GM12878 (cell line): ENCODE results near the gene EDC3. TPM values are rescaled to one million over a fixed set of nuclear protein-coding genes. Genes with fewer than 3 reads are reported as not detected.

Source experiments
- ATF7 ChIP-seq: fragments of 450-650 bp; IDR thresholded peaks from 2 replicates; pipeline ENCODE4 v1.6.1; 2016; ENCODE audit warnings: low read depth, mild to moderate bottlenecking
- BCL11A ChIP-seq: IDR thresholded peaks from 2 replicates; pipeline ENCODE4 v1.6.1; 2011; ENCODE audit warnings: low read depth, low read length
- CBFB ChIP-seq: IDR thresholded peaks from 2 replicates; pipeline ENCODE4 v1.6.1; 2016; ENCODE audit warnings: antibody characterized with exemption, low read depth
- CREB1 ChIP-seq: IDR thresholded peaks from 2 replicates; pipeline ENCODE4 v1.6.1; 2012; ENCODE audit warnings: low read depth, mild to moderate bottlenecking, inconsistent platforms
- GATAD2B ChIP-seq: fragments of 450-650 bp; conservative IDR thresholded peaks from 2 replicates; pipeline ENCODE4 v1.6.1; 2017; ENCODE audit warnings: low read depth, mild to moderate bottlenecking, moderate library complexity
- HCFC1 ChIP-seq: fragments of 150-350 bp; IDR thresholded peaks from 2 replicates; pipeline ENCODE4 v1.6.1; 2014; ENCODE audit warnings: low read length
- HDAC6 ChIP-seq: fragments of 200-600 bp; sonication (generic); IDR thresholded peaks from one replicate; pipeline ENCODE4 v1.8.0; 2017; ENCODE audit warnings: antibody characterized with exemption; ENCODE audit not compliant: unreplicated experiment
- IRF4 ChIP-seq: IDR thresholded peaks from 2 replicates; pipeline ENCODE4 v1.6.1; 2011; ENCODE audit warnings: low read depth, low read length
- MXI1 ChIP-seq: fragments of 150-350 bp; IDR thresholded peaks from 2 replicates; pipeline ENCODE4 v1.6.1; 2011; ENCODE audit warnings: low read depth, mild to moderate bottlenecking, inconsistent platforms, low read length, improper control_type of control experiment
- NBN ChIP-seq: fragments of 450-650 bp; IDR thresholded peaks from 2 replicates; pipeline ENCODE4 v1.6.1; 2016
- NFYA ChIP-seq: IDR thresholded peaks from 2 replicates; pipeline ENCODE4 v1.6.1; 2011; ENCODE audit warnings: low read depth, mild to moderate bottlenecking, low read length, improper control_type of control experiment, borderline replicate concordance
- NFYB ChIP-seq: IDR thresholded peaks from 2 replicates; pipeline ENCODE4 v1.6.1; 2011; ENCODE audit warnings: low read depth, mild to moderate bottlenecking, low read length, improper control_type of control experiment, moderate library complexity; ENCODE audit not compliant: insufficient read depth
- NR2F1 ChIP-seq: fragments of 450-650 bp; conservative IDR thresholded peaks from 2 replicates; pipeline ENCODE4 v1.6.1; 2017; ENCODE audit warnings: mild to moderate bottlenecking
- PML ChIP-seq: IDR thresholded peaks from 2 replicates; pipeline ENCODE4 v1.6.1; 2012; ENCODE audit warnings: low read length, inconsistent platforms
- POLR2AphosphoS2 ChIP-seq: IDR thresholded peaks from 2 replicates; pipeline ENCODE4 v1.6.1; 2011; ENCODE audit warnings: low read depth, mild to moderate bottlenecking, low read length, improper control_type of control experiment, moderate library complexity
- SIX5 ChIP-seq: IDR thresholded peaks from 2 replicates; pipeline ENCODE4 v1.6.1; 2011; ENCODE audit warnings: mild to moderate bottlenecking, low read depth, low read length, moderate library complexity; ENCODE audit not compliant: severe bottlenecking
- SREBF1 ChIP-seq: IDR thresholded peaks from 2 replicates; pipeline ENCODE4 v1.6.1; 2012; ENCODE audit warnings: mild to moderate bottlenecking, low read length
- SRF ChIP-seq, 2 experiments: IDR thresholded peaks; 2 replicates each; pipeline ENCODE4 v1.6.1; 2011; ENCODE audit warnings: low read depth in 2 of 2, low read length in 2 of 2, mild to moderate bottlenecking in 1 of 2, moderate library complexity in 1 of 2
- TCF7 ChIP-seq: IDR thresholded peaks from 2 replicates; pipeline ENCODE4 v1.6.1; 2014; ENCODE audit warnings: antibody characterized with exemption, borderline replicate concordance
- YBX1 ChIP-seq: fragments of 450-650 bp; IDR thresholded peaks from 2 replicates; pipeline ENCODE4 v1.6.1; 2016; ENCODE audit warnings: antibody characterized with exemption
- ZNF24 ChIP-seq: fragments of 450-650 bp; IDR thresholded peaks from 2 replicates; pipeline ENCODE4 v1.6.1; 2017; ENCODE audit warnings: antibody characterized with exemption, mild to moderate bottlenecking
- ZNF384 ChIP-seq: IDR thresholded peaks from 2 replicates; pipeline ENCODE4 v1.6.1; 2012; ENCODE audit warnings: low read depth, mild to moderate bottlenecking, low read length, improper control_type of control experiment, borderline replicate concordance
- polyA plus RNA-seq, 11 experiments: library from polyadenylated mRNA; depleted of rRNA in 4 of 11; unstranded in 6 of 11; stranded (reverse) in 5 of 11; fragments of >200 nt; fragmentation: Nextera tagmentation in 4 of 11; fragmentation: Illumina TruSeq in 1 of 11; extraction: Ambion mirVana in 4 of 11; extraction: Trizol in 1 of 11; gene quantifications; 1 replicate in 1 of 11; 2 replicates in 10 of 11; pipeline versions ENCODE4 v1.2.1 to v1.2.3, GENCODE V29; 2011 to 2016; ENCODE audit warnings: inconsistent platforms in 2 of 11, missing spikeins in 2 of 11, low read depth in 1 of 11
- total RNA-seq, 4 experiments: library from RNA; depleted of rRNA in 3 of 4; stranded (reverse); fragments of >200 nt in 3 of 4; fragmentation: Illumina TruSeq in 1 of 4; extraction: Trizol in 1 of 4; gene quantifications; 2 replicates each; pipeline versions ENCODE4 v1.2.1 to v1.2.3, GENCODE V29; 2013 to 2021
- TF ChIP-seq, protein P1 (sequence below): fragments of 450-650 bp; IDR thresholded peaks from 2 replicates; pipeline ENCODE4 v1.6.1; 2017; ENCODE audit warnings: mild to moderate bottlenecking, moderate library complexity
- TF ChIP-seq, protein P2 (sequence below): IDR thresholded peaks from 2 replicates; pipeline ENCODE4 v1.6.1; 2011; ENCODE audit warnings: mild to moderate bottlenecking, low read depth, low read length, moderate library complexity; ENCODE audit not compliant: insufficient replicate concordance
- TF ChIP-seq, protein P3 (sequence below), 3 experiments: IDR thresholded peaks in 2 of 3; conservative IDR thresholded peaks in 1 of 3; 2 replicates each; pipeline ENCODE4 v1.5.1; 2011; ENCODE audit warnings: low read depth in 3 of 3, low read length in 3 of 3, mild to moderate bottlenecking in 3 of 3, control low read depth in 2 of 3, moderate library complexity in 2 of 3, inconsistent platforms in 1 of 3, mixed read lengths in 1 of 3; ENCODE audit not compliant: control insufficient read depth in 2 of 3, insufficient read depth in 1 of 3; ENCODE audit errors: extremely low read depth in 1 of 3

The EDC3 gene
- total and polyA plus RNA-seq, 10 of the 15 experiments (the other 5 are each of a cell fraction or from before 2014, with no cell fraction given) = 11.8 to 48.4 (median 35.3) TPM

DNA sequence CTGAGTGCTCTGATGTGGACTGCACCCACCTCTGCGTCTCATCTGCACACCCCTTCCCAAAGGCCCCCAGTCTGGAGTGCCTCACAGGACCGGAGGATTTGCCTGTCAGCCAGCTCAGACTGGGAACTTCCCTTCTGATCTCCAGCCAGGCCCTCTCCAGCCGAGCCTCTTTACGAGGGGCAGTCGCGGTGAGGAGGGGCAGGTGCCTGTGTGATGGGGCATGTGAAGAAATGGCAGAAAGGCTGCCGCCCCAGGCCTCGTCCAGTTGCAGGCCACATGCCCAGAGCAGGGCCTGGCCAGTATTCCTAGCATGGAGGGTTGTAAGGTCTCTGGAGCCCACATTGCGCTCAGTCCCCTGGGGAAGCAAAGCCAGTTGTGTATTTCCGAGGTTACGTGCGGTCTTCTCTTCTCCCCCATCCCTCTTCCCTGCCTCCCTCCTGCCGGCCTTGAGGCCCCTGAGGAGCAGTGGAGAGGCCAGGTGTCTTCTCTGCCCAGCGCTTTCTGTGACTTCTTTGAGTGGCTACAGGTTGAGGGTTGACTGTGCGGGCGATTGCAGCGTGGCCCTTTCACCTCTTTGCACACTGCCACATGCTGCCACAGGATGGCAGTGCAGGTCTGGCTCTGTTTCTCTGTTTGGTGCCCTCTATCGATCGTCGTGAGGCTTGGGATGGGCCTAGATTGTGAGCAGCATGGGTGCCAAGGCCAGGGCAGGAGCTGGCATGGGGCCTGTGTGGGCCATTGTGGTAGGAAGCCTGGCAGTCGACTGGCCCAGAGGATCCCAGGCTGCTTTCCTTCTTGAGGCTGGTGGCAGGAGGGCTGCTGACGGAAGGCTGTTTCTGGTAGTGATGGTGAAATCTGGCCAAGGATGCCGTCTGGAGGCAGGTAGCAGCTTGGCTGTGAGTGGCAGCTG, 74.9 kb downstream of the EDC3 start (continued):
- TF ChIP-seq, protein P1, sequence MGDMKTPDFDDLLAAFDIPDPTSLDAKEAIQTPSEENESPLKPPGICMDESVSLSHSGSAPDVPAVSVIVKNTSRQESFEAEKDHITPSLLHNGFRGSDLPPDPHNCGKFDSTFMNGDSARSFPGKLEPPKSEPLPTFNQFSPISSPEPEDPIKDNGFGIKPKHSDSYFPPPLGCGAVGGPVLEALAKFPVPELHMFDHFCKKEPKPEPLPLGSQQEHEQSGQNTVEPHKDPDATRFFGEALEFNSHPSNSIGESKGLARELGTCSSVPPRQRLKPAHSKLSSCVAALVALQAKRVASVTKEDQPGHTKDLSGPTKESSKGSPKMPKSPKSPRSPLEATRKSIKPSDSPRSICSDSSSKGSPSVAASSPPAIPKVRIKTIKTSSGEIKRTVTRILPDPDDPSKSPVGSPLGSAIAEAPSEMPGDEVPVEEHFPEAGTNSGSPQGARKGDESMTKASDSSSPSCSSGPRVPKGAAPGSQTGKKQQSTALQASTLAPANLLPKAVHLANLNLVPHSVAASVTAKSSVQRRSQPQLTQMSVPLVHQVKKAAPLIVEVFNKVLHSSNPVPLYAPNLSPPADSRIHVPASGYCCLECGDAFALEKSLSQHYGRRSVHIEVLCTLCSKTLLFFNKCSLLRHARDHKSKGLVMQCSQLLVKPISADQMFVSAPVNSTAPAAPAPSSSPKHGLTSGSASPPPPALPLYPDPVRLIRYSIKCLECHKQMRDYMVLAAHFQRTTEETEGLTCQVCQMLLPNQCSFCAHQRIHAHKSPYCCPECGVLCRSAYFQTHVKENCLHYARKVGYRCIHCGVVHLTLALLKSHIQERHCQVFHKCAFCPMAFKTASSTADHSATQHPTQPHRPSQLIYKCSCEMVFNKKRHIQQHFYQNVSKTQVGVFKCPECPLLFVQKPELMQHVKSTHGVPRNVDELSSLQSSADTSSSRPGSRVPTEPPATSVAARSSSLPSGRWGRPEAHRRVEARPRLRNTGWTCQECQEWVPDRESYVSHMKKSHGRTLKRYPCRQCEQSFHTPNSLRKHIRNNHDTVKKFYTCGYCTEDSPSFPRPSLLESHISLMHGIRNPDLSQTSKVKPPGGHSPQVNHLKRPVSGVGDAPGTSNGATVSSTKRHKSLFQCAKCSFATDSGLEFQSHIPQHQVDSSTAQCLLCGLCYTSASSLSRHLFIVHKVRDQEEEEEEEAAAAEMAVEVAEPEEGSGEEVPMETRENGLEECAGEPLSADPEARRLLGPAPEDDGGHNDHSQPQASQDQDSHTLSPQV = peak; percentile 88
- TF ChIP-seq PML (no peak), NBN (no peak), GATAD2B (no peak), HDAC6 (no peak), NFYA (no peak), CREB1 (0 out of 2 replicates have a peak, but pooled peaks have one; percentile 28), IRF4 (0 out of 2 replicates have a peak, but pooled peaks have one; percentile 9), SIX5 (no peak), SRF (IDR thresholded peaks at IDR 0.05; ENCODE audit: low read depth in 2 of 2, low read length in 2 of 2) (no peak), NFYB (no peak), ZNF384 (no peak), ZNF24 (no peak), HCFC1 (no peak), YBX1 (no peak), ATF7 (no peak), SREBF1 (no peak), NR2F1 (peak; percentile 62), TCF7 (no peak), MXI1 (peak; percentile 44; the same call in 1 of the 2 replicates), POLR2AphosphoS2 (peak; percentile 47; the same call in 1 of the 2 replicates), CBFB (no peak), BCL11A (no peak)
- TF ChIP-seq, protein P2, sequence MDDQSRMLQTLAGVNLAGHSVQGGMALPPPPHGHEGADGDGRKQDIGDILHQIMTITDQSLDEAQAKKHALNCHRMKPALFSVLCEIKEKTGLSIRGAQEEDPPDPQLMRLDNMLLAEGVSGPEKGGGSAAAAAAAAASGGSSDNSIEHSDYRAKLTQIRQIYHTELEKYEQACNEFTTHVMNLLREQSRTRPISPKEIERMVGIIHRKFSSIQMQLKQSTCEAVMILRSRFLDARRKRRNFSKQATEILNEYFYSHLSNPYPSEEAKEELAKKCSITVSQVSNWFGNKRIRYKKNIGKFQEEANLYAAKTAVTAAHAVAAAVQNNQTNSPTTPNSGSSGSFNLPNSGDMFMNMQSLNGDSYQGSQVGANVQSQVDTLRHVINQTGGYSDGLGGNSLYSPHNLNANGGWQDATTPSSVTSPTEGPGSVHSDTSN = no peak
- TF ChIP-seq, protein P3, sequence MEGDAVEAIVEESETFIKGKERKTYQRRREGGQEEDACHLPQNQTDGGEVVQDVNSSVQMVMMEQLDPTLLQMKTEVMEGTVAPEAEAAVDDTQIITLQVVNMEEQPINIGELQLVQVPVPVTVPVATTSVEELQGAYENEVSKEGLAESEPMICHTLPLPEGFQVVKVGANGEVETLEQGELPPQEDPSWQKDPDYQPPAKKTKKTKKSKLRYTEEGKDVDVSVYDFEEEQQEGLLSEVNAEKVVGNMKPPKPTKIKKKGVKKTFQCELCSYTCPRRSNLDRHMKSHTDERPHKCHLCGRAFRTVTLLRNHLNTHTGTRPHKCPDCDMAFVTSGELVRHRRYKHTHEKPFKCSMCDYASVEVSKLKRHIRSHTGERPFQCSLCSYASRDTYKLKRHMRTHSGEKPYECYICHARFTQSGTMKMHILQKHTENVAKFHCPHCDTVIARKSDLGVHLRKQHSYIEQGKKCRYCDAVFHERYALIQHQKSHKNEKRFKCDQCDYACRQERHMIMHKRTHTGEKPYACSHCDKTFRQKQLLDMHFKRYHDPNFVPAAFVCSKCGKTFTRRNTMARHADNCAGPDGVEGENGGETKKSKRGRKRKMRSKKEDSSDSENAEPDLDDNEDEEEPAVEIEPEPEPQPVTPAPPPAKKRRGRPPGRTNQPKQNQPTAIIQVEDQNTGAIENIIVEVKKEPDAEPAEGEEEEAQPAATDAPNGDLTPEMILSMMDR (IDR thresholded peaks at IDR 0.05 in 2 of 3, conservative IDR thresholded peaks at IDR 0.05 in 1 of 3; ENCODE audit: control insufficient read depth in 2 of 3, extremely low read depth in 1 of 3, insufficient read depth in 1 of 3, low read depth in 3 of 3, low read length in 3 of 3) = peak; percentile 99 to 100 (median 99); a peak in 5 of 6 replicates
